ENCODE results near the gene ZSCAN5A.
"Not testable (repeated sequence)": the region's sequence is repeated elsewhere in the genome, so short reads cannot be mapped to it uniquely, and the experiment has no call there.

ZSCAN5A gene

GRCh38 chr19:56221851-56222250 lies 92.8 kb downstream of the ZSCAN5A start:
- Histone ChIP-seq H3K27ac (ENCODE audit: low read depth, low read length) (no peak overlapping the region), H4K20me1 (ENCODE audit: low read depth, low read length) (no peaks in the 10 kb centered on the region), H3K9ac (ENCODE audit: low read length) (no peak overlapping the region), H2AFZ (ENCODE audit: low read depth, low read length, severe bottlenecking) (no peak overlapping the region), H3K9me2 (replicated peaks; ENCODE audit: insufficient read depth, low read length) (no peaks in the 10 kb centered on the region), H3K4me3 (ENCODE audit: insufficient read depth, low read length, poor library complexity, severe bottlenecking) (no peak overlapping the region), H3K4me2 (ENCODE audit: low read depth, low read length, poor library complexity, severe bottlenecking) (no peak overlapping the region), H3K27me3 (ENCODE audit: low read length) (no peaks in the 10 kb centered on the region), H3K36me3 (ENCODE audit: low read length) (no peaks in the 10 kb centered on the region), H3K9me3 (ENCODE audit: insufficient read depth, low read length) (no peaks in the 10 kb centered on the region), H3F3A (ENCODE audit: insufficient read depth) (no peaks in the 10 kb centered on the region), H3K79me2 (ENCODE audit: insufficient read depth, low read length) (no peaks in the 10 kb centered on the region)
- TF ChIP-seq EZH2phosphoT487 (conservative IDR thresholded peaks at IDR 0.05; ENCODE audit: low read length) (no peak), CTCF (IDR thresholded peaks at IDR 0.05; ENCODE audit: insufficient read depth, low read length, poor library complexity, severe bottlenecking) (no peak)

- H2AFZ ChIP-seq (ENCODE audit: low read depth, low read length, severe bottlenecking); H3K36me3 ChIP-seq (ENCODE audit: low read length); H3K79me2 ChIP-seq (ENCODE audit: insufficient read depth, low read length); H3F3A ChIP-seq (ENCODE audit: insufficient read depth); H3K9ac ChIP-seq (ENCODE audit: low read length); H4K20me1 ChIP-seq (ENCODE audit: low read depth, low read length); H3K27ac ChIP-seq (ENCODE audit: low read depth, low read length); H3K9me3 ChIP-seq (ENCODE audit: insufficient read depth, low read length); H3K27me3 ChIP-seq (ENCODE audit: low read length); H3K4me2 ChIP-seq (ENCODE audit: low read depth, low read length, poor library complexity, severe bottlenecking); H3K4me3 ChIP-seq (ENCODE audit: insufficient read depth, low read length, poor library complexity, severe bottlenecking); H3K9me2 ChIP-seq (replicated peaks; ENCODE audit: insufficient read depth, low read length): not testable (repeated sequence)
These were observed 93.2 kb downstream of the ZSCAN5A start for GRCh38 chr19:56221442-56221841.

GRCh38 chr19:56218961-56219360 lies 95.7 kb downstream of the ZSCAN5A start:
- no peaks in the 10 kb centered on the region for H3K9me3 ChIP-seq (ENCODE audit: insufficient read depth, low read length)
- TF ChIP-seq EZH2phosphoT487 (conservative IDR thresholded peaks at IDR 0.05; ENCODE audit: low read length) (no peak), CTCF (IDR thresholded peaks at IDR 0.05; ENCODE audit: insufficient read depth, low read length, poor library complexity, severe bottlenecking) (no peak)
- no peak overlapping the region for H2AFZ ChIP-seq (ENCODE audit: low read depth, low read length, severe bottlenecking)
- H3K27ac ChIP-seq (ENCODE audit: low read depth, low read length) = no peak overlapping the region
- no peaks in the 10 kb centered on the region for H3K27me3 ChIP-seq (ENCODE audit: low read length)
- H3K79me2 ChIP-seq (ENCODE audit: insufficient read depth, low read length) = no peaks in the 10 kb centered on the region
- no peaks in the 10 kb centered on the region for H3F3A ChIP-seq (ENCODE audit: insufficient read depth)
- H3K4me3 ChIP-seq (ENCODE audit: insufficient read depth, low read length, poor library complexity, severe bottlenecking) = no peak overlapping the region
- no peaks in the 10 kb centered on the region for H3K9me2 ChIP-seq (replicated peaks; ENCODE audit: insufficient read depth, low read length)
- H3K36me3 ChIP-seq (ENCODE audit: low read length) = no peaks in the 10 kb centered on the region
- H4K20me1 ChIP-seq (ENCODE audit: low read depth, low read length) = no peaks in the 10 kb centered on the region
- no peak overlapping the region for H3K4me2 ChIP-seq (ENCODE audit: low read depth, low read length, poor library complexity, severe bottlenecking)
- H3K9ac ChIP-seq (ENCODE audit: low read length) = no peak overlapping the region

- H3K4me3 ChIP-seq (ENCODE audit: insufficient read depth, low read length, poor library complexity, severe bottlenecking) = no peak overlapping the region
- H3K36me3 ChIP-seq (ENCODE audit: low read length) = no peaks in the 10 kb centered on the region
- no peak overlapping the region for H2AFZ ChIP-seq (ENCODE audit: low read depth, low read length, severe bottlenecking)
- H4K20me1 ChIP-seq (ENCODE audit: low read depth, low read length) = no peaks in the 10 kb centered on the region
- no peaks in the 10 kb centered on the region for H3K79me2 ChIP-seq (ENCODE audit: insufficient read depth, low read length)
- H3K27ac ChIP-seq (ENCODE audit: low read depth, low read length) = no peak overlapping the region
- TF ChIP-seq CTCF (IDR thresholded peaks at IDR 0.05; ENCODE audit: insufficient read depth, low read length, poor library complexity, severe bottlenecking) = no peak
- no peak for TF ChIP-seq EZH2phosphoT487 (conservative IDR thresholded peaks at IDR 0.05; ENCODE audit: low read length)
- no peak overlapping the region for H3K4me2 ChIP-seq (ENCODE audit: low read depth, low read length, poor library complexity, severe bottlenecking)
- no peaks in the 10 kb centered on the region for H3K9me3 ChIP-seq (ENCODE audit: insufficient read depth, low read length)
- no peaks in the 10 kb centered on the region for H3K27me3 ChIP-seq (ENCODE audit: low read length)
- no peaks in the 10 kb centered on the region for H3K9me2 ChIP-seq (replicated peaks; ENCODE audit: insufficient read depth, low read length)
- H3K9ac ChIP-seq (ENCODE audit: low read length) = no peak overlapping the region
- H3F3A ChIP-seq (ENCODE audit: insufficient read depth) = no peaks in the 10 kb centered on the region
These were observed 97.3 kb downstream of the ZSCAN5A start for GRCh38 chr19:56217039-56217949.

All from SU-DHL-6 (cell line).